Heart left ventricle (tissue), 16 donors: ENCODE measurements around the gene RNF111. TPM values are rescaled to one million over a fixed set of nuclear protein-coding genes. Genes with fewer than 3 reads are reported as not detected.
A peak's percentile ranks its signal among the peaks of the same experiment; 100 is the strongest.

Experiments
- ATAC-seq, 4 donors: fragments of 200-7000 bp; cut with Tn5 transposase; one replicate each; pipeline ENCODE4 v1.9.1; 2020 to 2022; ENCODE audit warnings: moderate library complexity in 4 of 4, mild to moderate bottlenecking in 3 of 4, moderate number of reproducible peaks in 1 of 4
- DNase-seq, 5 donors: peaks; one replicate each; pipeline ENCODE4 v3.0.0-alpha.2; 2020
- H3K27ac ChIP-seq, 12 donors: fragments of 200-600 bp; sonication (generic) in 4 of 12; one replicate each; pipeline versions ENCODE4 v1.5.0 to v1.8.0; 2016 to 2022; ENCODE audit warnings: mild to moderate bottlenecking in 2 of 12
- H3K27me3 ChIP-seq, 9 donors: fragments of 200-600 bp; sonication (generic) in 2 of 9; one replicate each; pipeline versions ENCODE4 v1.5.1 to v1.8.0; 2016 to 2022; ENCODE audit warnings: mild to moderate bottlenecking in 3 of 9
- H3K36me3 ChIP-seq, 9 donors: fragments of 200-600 bp; sonication (generic) in 2 of 9; one replicate each; pipeline versions ENCODE4 v1.5.0 to v1.8.0; 2018 to 2022; ENCODE audit warnings: mild to moderate bottlenecking in 2 of 9
- H3K4me1 ChIP-seq, 12 donors: fragments of 200-600 bp; sonication (generic) in 4 of 12; one replicate each; pipeline versions ENCODE4 v1.5.0 to v1.8.0; 2016 to 2022; ENCODE audit warnings: mild to moderate bottlenecking in 3 of 12
- H3K4me3 ChIP-seq, 12 donors: fragments of 200-600 bp; sonication (generic) in 4 of 12; one replicate each; pipeline versions ENCODE4 v1.5.0 to v1.8.0; 2017 to 2022; ENCODE audit warnings: mild to moderate bottlenecking in 9 of 12, moderate library complexity in 4 of 12
- H3K9me3 ChIP-seq, 12 donors: fragments of 200-600 bp; sonication (generic) in 4 of 12; one replicate each; pipeline versions ENCODE4 v1.5.0 to v1.8.0; 2016 to 2022; ENCODE audit warnings: mild to moderate bottlenecking in 1 of 12
- CTCF ChIP-seq, 12 donors: fragments of 200-600 bp; sonication (generic) in 4 of 12; IDR thresholded peaks; one replicate each; pipeline versions ENCODE4 v1.5.0 to v1.8.0; 2018 to 2022; ENCODE audit warnings: antibody characterized with exemption in 12 of 12, mild to moderate bottlenecking in 5 of 12
- POLR2A ChIP-seq, 2 donors: fragments of 450-650 bp; IDR thresholded peaks; one replicate each; pipeline ENCODE4 v1.6.1; 2017; ENCODE audit warnings: antibody characterized with exemption in 2 of 2, mild to moderate bottlenecking in 2 of 2, moderate library complexity in 2 of 2
- WGBS, 4 donors: extraction: QIAGEN DNeasy Blood & Tissue Kit in 2 of 4; methylation state at CpG; one replicate each; pipeline versions ENCODE4 v1.1.5 to v1.1.7; 2013 to 2018; 5-methylcytosine and 5-hydroxymethylcytosine counted together
- intact Hi-C, 10 donors: fragments of 100-400 bp; cut with DNase I; formaldehyde crosslinking; loops; one replicate each; pipeline versions ENCODE4 v1.11.1 to v1.14.2; 2022
- polyA plus RNA-seq, 2 donors: library from polyadenylated mRNA; stranded (reverse); fragments of 200-250 nt; gene quantifications; one replicate each; pipeline ENCODE4 v1.2.3, GENCODE V29; 2013
- total RNA-seq, 9 donors: library from RNA; depleted of rRNA in 2 of 9; stranded (reverse); fragments of >200 nt in 2 of 9; fragmentation: NEBNext Ultra II Directional in 3 of 9; extraction: Animal tissue kit (Norgen Biotek cat#: 25700) in 3 of 9; gene quantifications; one replicate each; pipeline versions ENCODE4 v1.1.0 to v1.2.4, GENCODE V29; 2016 to 2023
- donor health status: ischemic (EF 13 %, LVEDD 7.1; RV severe dilation, severe dysfunction).
- donor health status: healthy with polysubstance abuse.
- donor health status: DM: no; HTN: yes; CAD: no.
- donor health status: DM: no; HTN: no; CAD: no.
- donor health status: ischemic (EF 25% LVEDD 6.9; RV normal size, moderate dysfunction).
- donor health status: ischemic (EF 25% LVEDD 5.7; RV mildly dilated, moderate dysfunction).
- donor health status: healthy.
- donor health status: DM: yes; HTN: yes; CAD: no.
- donor health status: ischemic (EF 35%, LVEDD 5.7; RV mildly dilated, moderate dysfunction).
- donor health status: nonischemic (EF 11% LVEDD 7.7; RV severe dilation, severe dysfunction).
- donor health status: DM: yes; HTN: yes; CAD: no.
- donor health status: PGD.
- donor health status: ischemic (EF 29% LVEDD 5.4; RV normal size, mild dysfunction).
- donor health status: nonischemic (EF 23%, LVEDD 6.1; RV moderate dilation, normal function).

RNF111 gene
- total and polyA plus RNA-seq, 11 donors, result 5.9 to 29.1 (median 18.8) TPM

GRCh38 chr15:58957101-58957973, 30.1 kb upstream of the RNF111 start:
- Histone ChIP-seq H3K36me3 (no peaks in the 10 kb centered on the region), H3K4me3 (no peak overlapping the region), H3K27me3 (no peaks in the 10 kb centered on the region), H3K4me1 (peaks cover 0 to 12% (median 0%) of the 10 kb centered on the region in 12 donors), H3K9me3 (no peaks in the 10 kb centered on the region), H3K27ac (no peak overlapping the region)
- WGBS, 4 donors, result 23 to 34% (median 29%) methylated on average over 8 of the region's 8 CpGs
- peak in 3 of 4 donors; percentile 57 to 67 (median 63) for ATAC-seq
- intact Hi-C loops, result loop anchor here in 1 of 10 donors (10.0 kb wide), 1 partner anchor 733 kb away; no protein-coding TSS in a partner anchor
- TF ChIP-seq POLR2A (IDR thresholded peaks at IDR 0.05) (no peak), CTCF (IDR thresholded peaks at IDR 0.05) (peak; percentile 67 to 85 (median 73))
- peak in 4 of 5 donors; percentile 31 to 49 (median 38) for DNase-seq

GRCh38 chr15:58958811-58959210, 28.7 kb upstream of the RNF111 start:
- ATAC-seq (no peak), DNase-seq (no peak)
- TF ChIP-seq CTCF (IDR thresholded peaks at IDR 0.05), result no peak
- TF ChIP-seq POLR2A (IDR thresholded peaks at IDR 0.05), result no peak
- Histone ChIP-seq H3K36me3 (no peaks in the 10 kb centered on the region), H3K4me1 (peaks cover 0 to 6% (median 0%) of the 10 kb centered on the region in 12 donors), H3K9me3 (no peaks in the 10 kb centered on the region), H3K27ac (no peak overlapping the region), H3K4me3 (no peak overlapping the region), H3K27me3 (no peaks in the 10 kb centered on the region)
- intact Hi-C loops, result loop anchor here in 1 of 10 donors (10.0 kb wide), 1 partner anchor 734 kb away; no protein-coding TSS in a partner anchor
- 90 to 96% (median 94%) methylated on average over 4 of the region's 4 CpGs for WGBS, 4 donors

GRCh38 chr15:58962136-58962535, 25.3 kb upstream of the RNF111 start:
- H3K27me3 ChIP-seq, result no peaks in the 10 kb centered on the region
- intact Hi-C loops, result loop anchor here in 1 of 10 donors (5.0 kb wide), 1 partner anchor 540 kb away; no protein-coding TSS in a partner anchor
- WGBS, 4 donors, result 86 to 93% (median 92%) methylated on average over 1 of the region's 1 CpG
- TF ChIP-seq POLR2A (IDR thresholded peaks at IDR 0.05), result no peak
- no peak for TF ChIP-seq CTCF (IDR thresholded peaks at IDR 0.05)
- no peaks in the 10 kb centered on the region for H3K9me3 ChIP-seq
- no peaks in the 10 kb centered on the region for H3K36me3 ChIP-seq
- ATAC-seq (no peak), DNase-seq (no peak)
- H3K4me3 ChIP-seq, result no peak overlapping the region
- peaks cover 0 to 6% (median 0%) of the 10 kb centered on the region in 12 donors for H3K4me1 ChIP-seq
- H3K27ac ChIP-seq, result no peak overlapping the region
